GM21825 (cell line): ENCODE results near the gene DPYSL3.

ENCODE experiments used
- ATAC-seq: cut with Tn5 transposase; IDR thresholded peaks from one replicate; pipeline ENCODE4 v1.9.1; 2021; ENCODE audit warnings: mild to moderate bottlenecking, moderate library complexity; ENCODE audit not compliant: unreplicated experiment

DPYSL3 gene

GRCh38 chr5:147515269-147515668 is 5.4 kb upstream of the DPYSL3 start:
- no peak for ATAC-seq

GRCh38 chr5:147512659-147513379 is 3.0 kb upstream of the DPYSL3 start:
- no peak for ATAC-seq

- ATAC-seq, result no peak
Observed at GRCh38 chr5:147510885-147511284, 1.0 kb upstream of the DPYSL3 start.

GRCh38 chr5:147509041-147509709 is 693 bp downstream of the DPYSL3 start:
- ATAC-seq, result no peak

GRCh38 chr5:147508711-147509040 is 1.2 kb downstream of the DPYSL3 start:
- no peak for ATAC-seq

- no peak for ATAC-seq
Observed at GRCh38 chr5:147507480-147508126, 2.3 kb downstream of the DPYSL3 start.

GRCh38 chr5:147504535-147504934 is 5.3 kb downstream of the DPYSL3 start:
- ATAC-seq, result no peak

GRCh38 chr5:147504011-147504410 is 5.9 kb downstream of the DPYSL3 start:
- no peak for ATAC-seq

GRCh38 chr5:147490989-147491388 is 18.9 kb downstream of the DPYSL3 start:
- ATAC-seq, result no peak

GRCh38 chr5:147487031-147487750 is 22.7 kb downstream of the DPYSL3 start:
- ATAC-seq, result no peak

GRCh38 chr5:147485814-147486213 is 24.1 kb downstream of the DPYSL3 start:
- no peak for ATAC-seq

- ATAC-seq, result no peak
Observed at GRCh38 chr5:147485046-147485445, 24.8 kb downstream of the DPYSL3 start.

- no peak for ATAC-seq
Observed at GRCh38 chr5:147484708-147485020, 25.2 kb downstream of the DPYSL3 start.

- ATAC-seq, result no peak
Observed at GRCh38 chr5:147483961-147484707, 25.7 kb downstream of the DPYSL3 start.

GRCh38 chr5:147483188-147483790 is 26.6 kb downstream of the DPYSL3 start:
- ATAC-seq, result no peak

GRCh38 chr5:147482706-147483180 is 27.1 kb downstream of the DPYSL3 start:
- no peak for ATAC-seq

GRCh38 chr5:147481874-147482705 is 27.8 kb downstream of the DPYSL3 start:
- peak; percentile 71 for ATAC-seq

- ATAC-seq, result no peak
Observed at GRCh38 chr5:147481376-147481775, 28.5 kb downstream of the DPYSL3 start.

- ATAC-seq, result no peak
Observed at GRCh38 chr5:147479949-147480348, 29.9 kb downstream of the DPYSL3 start.

GRCh38 chr5:147479444-147479843 is 30.4 kb downstream of the DPYSL3 start:
- no peak for ATAC-seq
